Transverse colon (tissue), 4 donors: Measurements from ENCODE around the gene ONECUT2. TPM values are rescaled to one million over a fixed set of nuclear protein-coding genes. Genes with fewer than 3 reads are reported as not detected.

ENCODE experiments used
- DNase-seq: peaks from one replicate; pipeline ENCODE4 v3.0.0-alpha.2; 2019
- H3K27ac ChIP-seq, 4 donors: fragments of 200-600 bp; sonication (generic); 2 replicates each; pipeline ENCODE4 v1.5.1; 2016 to 2018; ENCODE audit warnings: inconsistent platforms in 4 of 4
- H3K27me3 ChIP-seq: fragments of 200-600 bp; sonication (generic); 2 replicates; pipeline ENCODE4 v1.5.1; 2017; ENCODE audit warnings: inconsistent platforms
- H3K36me3 ChIP-seq, 4 donors: fragments of 200-600 bp; sonication (generic); 2 replicates each; pipeline ENCODE4 v1.5.1; 2017 to 2019; ENCODE audit warnings: inconsistent platforms in 4 of 4
- H3K4me1 ChIP-seq, 4 donors: fragments of 200-600 bp; sonication (generic); 2 replicates each; pipeline ENCODE4 v1.5.1; 2017 to 2020; ENCODE audit warnings: inconsistent platforms in 4 of 4
- H3K4me3 ChIP-seq, 4 donors: fragments of 200-600 bp; sonication (generic); 1 replicate in 1 of 4; 2 replicates in 3 of 4; pipeline versions ENCODE4 v1.5.1 to v1.6.1; 2017 to 2019; ENCODE audit warnings: inconsistent platforms in 4 of 4
- H3K9me3 ChIP-seq, 2 donors: fragments of 200-600 bp; sonication (generic); 2 replicates each; pipeline ENCODE4 v1.5.1; 2017 to 2019; ENCODE audit warnings: inconsistent platforms in 2 of 2
- CTCF ChIP-seq, 5 experiments: fragments of 200-600 bp in 3 of 5; fragments of 450-650 bp in 2 of 5; sonication (generic) in 3 of 5; IDR thresholded peaks; 1 replicate in 2 of 5; 2 replicates in 3 of 5; pipeline ENCODE4 v1.5.1; 2016 to 2017; ENCODE audit warnings: antibody characterized with exemption in 5 of 5, inconsistent platforms in 3 of 5, mild to moderate bottlenecking in 2 of 5, moderate library complexity in 1 of 5
- EP300 ChIP-seq: sonication (generic); formaldehyde crosslinking; IDR thresholded peaks from one replicate; pipeline ENCODE4 v1.6.1; 2017; ENCODE audit warnings: antibody characterized with exemption, low read depth
- POLR2A ChIP-seq: fragments of 450-650 bp; IDR thresholded peaks from one replicate; pipeline ENCODE4 v1.6.1; 2016; ENCODE audit warnings: antibody characterized with exemption, mild to moderate bottlenecking, moderate library complexity
- POLR2AphosphoS5 ChIP-seq, 3 donors: sonication (generic); formaldehyde crosslinking; IDR thresholded peaks; one replicate each; pipeline ENCODE4 v1.6.1; 2016; ENCODE audit warnings: antibody characterized with exemption in 3 of 3
- WGBS, 2 donors: methylation state at CpG; one replicate each; pipeline ENCODE4 v1.1.5; 2018; ENCODE audit warnings: low coverage in 1 of 2; 5-methylcytosine and 5-hydroxymethylcytosine counted together
- in situ Hi-C, 4 donors: fragments of 200-750 bp; cut with MboI; loops; one replicate each; pipeline versions ENCODE4 v1.15.0 to v1.15.1; 2017; ENCODE audit warnings: low sequenced_read_pairs in 3 of 4, low pct_ligation_motif_present in 1 of 4, low pct_unique_long_range_greater_than_20kb in 1 of 4
- intact Hi-C: fragments of 100-400 bp; cut with DNase I; formaldehyde crosslinking; loops from one replicate; pipeline ENCODE4 v1.15.1; 2023; ENCODE audit warnings: low total_unique reads
- total RNA-seq, 4 donors: library from RNA; depleted of rRNA; stranded (reverse); fragments of >200 nt; gene quantifications; one replicate each; pipeline ENCODE4 v1.1.0, GENCODE V29; 2016

The ONECUT2 gene
- total RNA-seq, 4 donors from 2014 or later: 0.14 to 0.48 TPM; not detected in 2

- in situ Hi-C loops: no loop called here
- 50 to 65% methylated on average over 2 to 5 of the region's 5 CpGs for WGBS, 2 donors
- DNase-seq: no peak
- no peak overlapping the region for H3K27ac ChIP-seq
- no peaks in the 10 kb centered on the region for H3K9me3 ChIP-seq
- TF ChIP-seq POLR2AphosphoS5 (IDR thresholded peaks at IDR 0.05): no peak
- TF ChIP-seq CTCF (IDR thresholded peaks at IDR 0.05): no peak
- TF ChIP-seq POLR2A: no peak
- no peak for TF ChIP-seq EP300
- H3K36me3 ChIP-seq: no peaks in the 10 kb centered on the region
- no peak overlapping the region for H3K4me3 ChIP-seq
- H3K27me3 ChIP-seq: no peaks in the 10 kb centered on the region
- intact Hi-C loops: no loop called here
- no peaks in the 10 kb centered on the region for H3K4me1 ChIP-seq
Measured at GRCh38 chr18:57498682-57499256, 63.6 kb downstream of the ONECUT2 start.

- Histone ChIP-seq H3K9me3 (no peaks in the 10 kb centered on the region), H3K4me1 (no peaks in the 10 kb centered on the region), H3K27ac (no peak overlapping the region), H3K4me3 (no peak overlapping the region), H3K27me3 (no peaks in the 10 kb centered on the region), H3K36me3 (no peaks in the 10 kb centered on the region)
- no peak for DNase-seq
- 74 to 92% methylated on average over 2 to 9 of the region's 9 CpGs for WGBS, 2 donors
- TF ChIP-seq CTCF (IDR thresholded peaks at IDR 0.05) (no peak), POLR2A (no peak), EP300 (no peak), POLR2AphosphoS5 (IDR thresholded peaks at IDR 0.05) (no peak)
- intact Hi-C loops (no loop called here), in situ Hi-C loops (no loop called here)
Measured at GRCh38 chr18:57502624-57503023, 67.5 kb downstream of the ONECUT2 start.

GRCh38 chr18:57505231-57505630 lies 70.1 kb downstream of the ONECUT2 start:
- intact Hi-C loops (no loop called here), in situ Hi-C loops (no loop called here)
- no peak overlapping the region for H3K4me3 ChIP-seq
- H3K9me3 ChIP-seq: no peaks in the 10 kb centered on the region
- no peaks in the 10 kb centered on the region for H3K36me3 ChIP-seq
- DNase-seq: no peak
- no peak overlapping the region for H3K27ac ChIP-seq
- no peaks in the 10 kb centered on the region for H3K4me1 ChIP-seq
- TF ChIP-seq EP300 (no peak), POLR2A (no peak), POLR2AphosphoS5 (IDR thresholded peaks at IDR 0.05) (no peak), CTCF (IDR thresholded peaks at IDR 0.05) (no peak)
- peaks cover 4% of the 10 kb centered on the region for H3K27me3 ChIP-seq
- 70 to 76% methylated on average over 1 of the region's 1 CpG for WGBS, 2 donors

GRCh38 chr18:57516056-57516455 lies 80.9 kb downstream of the ONECUT2 start:
- H3K9me3 ChIP-seq: no peaks in the 10 kb centered on the region
- H3K4me3 ChIP-seq: no peak overlapping the region
- WGBS, 2 donors: 69 to 72% methylated on average over 5 to 6 of the region's 6 CpGs
- no peak for DNase-seq
- no peaks in the 10 kb centered on the region for H3K36me3 ChIP-seq
- TF ChIP-seq POLR2A (no peak), CTCF (IDR thresholded peaks at IDR 0.05) (no peak), EP300 (no peak)
- H3K27ac ChIP-seq: no peak overlapping the region
- in situ Hi-C loops: no loop called here
- intact Hi-C loops: no loop called here
- peaks cover 9% of the 10 kb centered on the region for H3K27me3 ChIP-seq
- no peaks in the 10 kb centered on the region for H3K4me1 ChIP-seq
